PC-3 (cell line): ENCODE measurements around the gene DGLUCY. TPM values are rescaled to one million over a fixed set of nuclear protein-coding genes. Genes with fewer than 3 reads are reported as not detected.

Experiments used
- ATAC-seq: fragments of 200-7000 bp; cut with Tn5 transposase; 2 replicates; pipeline ENCODE4 v1.9.1; 2020; ENCODE audit warnings: mild to moderate bottlenecking, moderate library complexity
- BruUV-seq: library from RNA; stranded (reverse); fragments of 400-500 nt; replicated peaks from 2 replicates; lab custom pipeline; 2021; lab: Mats Ljungman, UMichigan
- CTCF ChIA-PET: fragments of 300-600 bp; sonication (Branson Sonifier 250); formaldehyde crosslinking; loops from one replicate; lab custom pipeline; 2022; ENCODE audit warnings: antibody characterized with exemption; lab: Charles Lee
- POLR2A ChIA-PET: fragments of 300-600 bp; sonication (Branson Sonifier 250); formaldehyde crosslinking; loops from one replicate; lab custom pipeline; 2022; ENCODE audit warnings: antibody characterized with exemption; ENCODE audit not compliant: unreplicated experiment; lab: Charles Lee
- DNase-seq: peaks from one replicate; pipeline ENCODE4 v3.0.0-alpha.2; 2015
- H2AFZ ChIP-seq: fragments of 300-600 bp; sonication (generic); 2 replicates; pipeline ENCODE4 v1.6.0; 2016; ENCODE audit warnings: antibody characterized with exemption, low read length
- H3F3A ChIP-seq: fragments of 300-600 bp; sonication (generic); one replicate; pipeline ENCODE4 v1.6.0; 2017; ENCODE audit warnings: antibody characterized with exemption, low read length, control low read depth, mild to moderate bottlenecking; ENCODE audit not compliant: unreplicated experiment
- H3K27ac ChIP-seq: fragments of 300-600 bp; sonication (generic); 2 replicates; pipeline ENCODE4 v1.5.1; 2016; ENCODE audit warnings: mild to moderate bottlenecking, low read length
- H3K27me3 ChIP-seq: fragments of 300-600 bp; sonication (generic); 2 replicates; pipeline ENCODE4 v1.6.1; 2016; ENCODE audit warnings: low read length, mixed read lengths
- H3K36me3 ChIP-seq: fragments of 300-600 bp; sonication (generic); 2 replicates; pipeline ENCODE4 v1.6.1; 2016; ENCODE audit warnings: low read depth, mixed run types, low read length, mixed read lengths
- H3K4me1 ChIP-seq: fragments of 300-600 bp; sonication (generic); 2 replicates; pipeline ENCODE4 v1.5.1; 2016; ENCODE audit warnings: low read length; ENCODE audit not compliant: insufficient read depth
- H3K4me2 ChIP-seq: fragments of 300-600 bp; sonication (generic); 2 replicates; pipeline ENCODE4 v1.6.0; 2016; ENCODE audit warnings: low read length
- H3K4me3 ChIP-seq: fragments of 300-600 bp; sonication (generic); 2 replicates; pipeline ENCODE4 v1.5.1; 2016; ENCODE audit warnings: mild to moderate bottlenecking, low read length, mixed read lengths
- H3K79me2 ChIP-seq: fragments of 300-600 bp; sonication (generic); 2 replicates; pipeline ENCODE4 v1.6.1; 2017; ENCODE audit warnings: low read length, mixed read lengths
- H3K9ac ChIP-seq: fragments of 300-600 bp; sonication (generic); 2 replicates; pipeline ENCODE4 v1.6.0; 2016; ENCODE audit warnings: mild to moderate bottlenecking, low read length
- H3K9me2 ChIP-seq: fragments of 300-600 bp; sonication (generic); replicated peaks from 2 replicates; pipeline ENCODE4 v1.6.1; 2016; ENCODE audit warnings: mixed run types, low read length, mixed read lengths
- H3K9me3 ChIP-seq: fragments of 300-600 bp; sonication (generic); 2 replicates; pipeline ENCODE4 v1.6.1; 2016; ENCODE audit warnings: low read length, mixed read lengths
- H4K20me1 ChIP-seq: fragments of 300-600 bp; sonication (generic); 2 replicates; pipeline ENCODE4 v1.6.1; 2016; ENCODE audit warnings: low read length, mixed read lengths
- EZH2 ChIP-seq: fragments of 300-600 bp; sonication (generic); IDR thresholded peaks from one replicate; pipeline ENCODE4 v1.6.1; 2017; ENCODE audit warnings: antibody characterized with exemption, mild to moderate bottlenecking, low read length; ENCODE audit not compliant: unreplicated experiment
- EZH2phosphoT487 ChIP-seq: fragments of 300-600 bp; sonication (generic); IDR thresholded peaks from 2 replicates; pipeline ENCODE4 v1.6.1; 2018; ENCODE audit warnings: mild to moderate bottlenecking, antibody characterized with exemption, low read length, borderline replicate concordance
- intact Hi-C: fragments of 100-400 bp; cut with micrococcal nuclease; formaldehyde crosslinking; loops from 2 replicates; pipeline ENCODE4 v1.9.0; 2023
- total RNA-seq: library from RNA; depleted of rRNA; stranded (reverse); fragments of >200 nt; gene quantifications from 2 replicates; pipeline ENCODE4 v1.2.3, GENCODE V29; 2014
- TF ChIP-seq, protein P1 (sequence below): fragments of 300-600 bp; sonication (generic); conservative IDR thresholded peaks from 2 replicates; pipeline ENCODE4 v1.5.1; 2017; ENCODE audit warnings: antibody characterized with exemption, low read depth, mild to moderate bottlenecking, low read length

Gene DGLUCY
- total RNA-seq, 1 experiment from 2014 or later, result 0.84 TPM

DNA sequence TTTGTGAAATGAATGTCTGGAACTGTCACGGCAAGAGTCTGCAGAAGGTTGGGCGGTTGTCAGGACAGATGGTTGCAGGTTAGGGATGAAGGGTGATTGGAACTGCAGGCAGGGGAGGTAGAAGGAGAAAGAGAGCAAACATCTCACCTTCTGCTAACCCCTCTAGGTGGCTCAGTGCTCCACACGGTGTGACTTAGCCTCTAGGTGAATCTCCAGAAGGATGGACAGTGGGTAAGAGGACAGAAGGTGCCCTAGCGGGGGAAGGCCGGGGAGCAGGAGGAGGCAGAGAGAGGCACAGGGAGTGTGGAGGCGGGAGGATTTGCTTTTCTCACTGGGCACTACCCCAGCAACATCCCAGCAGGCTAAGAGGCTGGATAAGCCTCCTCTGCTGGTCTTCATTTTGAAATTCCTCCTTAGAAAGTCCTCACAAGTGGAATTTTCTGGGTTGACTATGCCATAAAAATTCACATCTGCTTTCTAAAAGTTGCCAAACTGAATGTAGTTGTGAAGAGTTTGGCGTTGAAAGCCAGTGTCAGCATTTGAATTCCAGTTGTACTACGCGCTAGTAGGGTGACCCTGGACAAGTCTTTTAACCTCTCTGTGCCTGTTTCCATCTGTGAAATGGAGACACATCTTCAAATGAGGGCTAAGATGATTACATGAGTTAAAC, 141.3 kb downstream of the DGLUCY start:
- no peak overlapping the region for H2AFZ ChIP-seq
- no peaks in the 10 kb centered on the region for H3K36me3 ChIP-seq
- no peak overlapping the region for H3K4me3 ChIP-seq
- DNase-seq (no peak), ATAC-seq (0 out of 2 replicates have a peak, but pooled peaks have one; percentile 4)
- no peak overlapping the region for H3K27ac ChIP-seq
- no TSS peak for BruUV-seq
- TF ChIP-seq, protein P1, sequence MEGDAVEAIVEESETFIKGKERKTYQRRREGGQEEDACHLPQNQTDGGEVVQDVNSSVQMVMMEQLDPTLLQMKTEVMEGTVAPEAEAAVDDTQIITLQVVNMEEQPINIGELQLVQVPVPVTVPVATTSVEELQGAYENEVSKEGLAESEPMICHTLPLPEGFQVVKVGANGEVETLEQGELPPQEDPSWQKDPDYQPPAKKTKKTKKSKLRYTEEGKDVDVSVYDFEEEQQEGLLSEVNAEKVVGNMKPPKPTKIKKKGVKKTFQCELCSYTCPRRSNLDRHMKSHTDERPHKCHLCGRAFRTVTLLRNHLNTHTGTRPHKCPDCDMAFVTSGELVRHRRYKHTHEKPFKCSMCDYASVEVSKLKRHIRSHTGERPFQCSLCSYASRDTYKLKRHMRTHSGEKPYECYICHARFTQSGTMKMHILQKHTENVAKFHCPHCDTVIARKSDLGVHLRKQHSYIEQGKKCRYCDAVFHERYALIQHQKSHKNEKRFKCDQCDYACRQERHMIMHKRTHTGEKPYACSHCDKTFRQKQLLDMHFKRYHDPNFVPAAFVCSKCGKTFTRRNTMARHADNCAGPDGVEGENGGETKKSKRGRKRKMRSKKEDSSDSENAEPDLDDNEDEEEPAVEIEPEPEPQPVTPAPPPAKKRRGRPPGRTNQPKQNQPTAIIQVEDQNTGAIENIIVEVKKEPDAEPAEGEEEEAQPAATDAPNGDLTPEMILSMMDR, result no peak
- TF ChIP-seq EZH2 (no peak), EZH2phosphoT487 (no peak)
- ChIA-PET CTCF (no interaction called here), POLR2A (no interaction called here)
- no peak overlapping the region for H3K4me2 ChIP-seq
- intact Hi-C loops, result no loop called here
- no peaks in the 10 kb centered on the region for H3K79me2 ChIP-seq
- no peak overlapping the region for H3K9ac ChIP-seq
- H4K20me1 ChIP-seq, result no peaks in the 10 kb centered on the region
- H3K4me1 ChIP-seq, result peaks cover 13% of the 10 kb centered on the region; the same call in 1 of the 2 replicates
- H3K9me3 ChIP-seq, result no peaks in the 10 kb centered on the region
- no peaks in the 10 kb centered on the region for H3K27me3 ChIP-seq
- H3K9me2 ChIP-seq, result no peaks in the 10 kb centered on the region
- H3F3A ChIP-seq, result no peaks in the 10 kb centered on the region

DNA sequence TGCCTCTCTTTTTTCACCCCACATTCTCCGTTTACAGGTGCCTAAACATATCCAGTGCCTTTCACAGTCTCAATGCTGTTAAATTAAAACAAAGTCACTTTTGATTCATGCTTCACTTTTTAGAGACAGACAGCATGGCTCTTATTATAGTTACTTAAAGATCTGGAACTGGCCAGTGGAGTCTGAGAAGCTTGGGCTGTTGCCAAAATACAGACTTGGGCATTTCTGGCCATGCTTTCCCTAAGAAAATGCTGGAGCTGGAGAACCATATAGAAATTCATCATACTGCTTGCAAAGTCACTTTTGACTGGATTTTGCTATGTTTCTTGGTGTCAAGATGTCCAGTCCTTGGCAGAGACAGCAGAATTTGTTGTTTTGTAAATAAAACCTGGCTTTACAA, 142.8 kb downstream of the DGLUCY start:
- 0 out of 2 replicates have a peak, but pooled peaks cover 7% of the 10 kb centered on the region for H3K4me1 ChIP-seq
- POLR2A ChIA-PET, result no interaction called here
- H3K4me3 ChIP-seq, result no peak overlapping the region
- intact Hi-C loops, result no loop called here
- H3K36me3 ChIP-seq, result no peaks in the 10 kb centered on the region
- no peaks in the 10 kb centered on the region for H3K79me2 ChIP-seq
- no peaks in the 10 kb centered on the region for H4K20me1 ChIP-seq
- H2AFZ ChIP-seq, result no peak overlapping the region
- no peaks in the 10 kb centered on the region for H3K9me3 ChIP-seq
- BruUV-seq, result no TSS peak
- H3F3A ChIP-seq, result no peaks in the 10 kb centered on the region
- H3K9ac ChIP-seq, result no peak overlapping the region
- no peak overlapping the region for H3K27ac ChIP-seq
- H3K9me2 ChIP-seq, result no peaks in the 10 kb centered on the region
- H3K27me3 ChIP-seq, result no peaks in the 10 kb centered on the region
- no peak overlapping the region for H3K4me2 ChIP-seq
- ATAC-seq (no peak), DNase-seq (no peak)
- TF ChIP-seq, protein P1, result no peak
- TF ChIP-seq EZH2 (no peak), EZH2phosphoT487 (no peak)
- CTCF ChIA-PET, result no interaction called here

DNA sequence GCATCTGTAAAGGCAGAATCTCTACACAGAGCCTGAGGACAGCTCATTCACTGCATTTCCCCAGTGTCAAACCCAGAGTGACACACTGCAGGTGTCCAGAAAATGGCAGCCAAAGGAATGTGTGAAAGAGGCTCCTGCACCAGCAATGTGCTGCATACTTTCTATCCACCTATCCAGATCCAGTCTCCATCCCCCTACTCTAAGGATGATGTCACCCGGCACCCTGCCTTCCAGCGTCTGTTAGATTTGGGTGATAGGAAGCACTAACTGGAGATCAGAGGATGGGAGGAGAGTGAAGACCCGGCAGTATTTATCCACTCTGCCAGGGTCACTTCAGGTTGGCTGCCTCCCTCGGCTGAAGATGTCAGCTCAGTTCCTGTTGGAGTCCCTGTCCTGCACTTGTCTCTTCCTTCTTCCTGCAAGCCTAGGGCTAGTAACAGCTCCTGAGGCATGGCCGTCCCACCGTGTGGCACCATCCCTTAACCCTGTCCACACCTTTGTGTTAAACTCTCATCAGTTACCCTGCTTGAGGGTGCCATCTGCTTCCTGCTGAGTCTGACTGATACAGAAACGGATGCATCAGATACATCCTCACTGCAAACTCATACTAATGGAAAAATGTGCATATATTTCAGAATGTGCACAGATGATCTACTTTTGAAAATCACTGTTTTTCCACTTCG, 143.6 kb downstream of the DGLUCY start:
- Histone ChIP-seq H3K27ac (no peak overlapping the region), H3K36me3 (no peaks in the 10 kb centered on the region), H3K4me3 (no peak overlapping the region), H2AFZ (no peak overlapping the region), H3K4me1 (0 out of 2 replicates have a peak, but pooled peaks cover 7% of the 10 kb centered on the region), H3K9me2 (no peaks in the 10 kb centered on the region), H3K9ac (no peak overlapping the region), H3F3A (no peaks in the 10 kb centered on the region), H3K9me3 (no peaks in the 10 kb centered on the region), H4K20me1 (no peaks in the 10 kb centered on the region), H3K79me2 (no peaks in the 10 kb centered on the region), H3K4me2 (no peak overlapping the region), H3K27me3 (no peaks in the 10 kb centered on the region)
- no peak for ATAC-seq
- intact Hi-C loops, result no loop called here
- POLR2A ChIA-PET, result no interaction called here
- no TSS peak for BruUV-seq
- DNase-seq, result no peak
- CTCF ChIA-PET, result no interaction called here
- TF ChIP-seq EZH2 (no peak), EZH2phosphoT487 (no peak)
- TF ChIP-seq, protein P1, result no peak
